ENCODE results near the gene LMF1.

Gene LMF1

DNA sequence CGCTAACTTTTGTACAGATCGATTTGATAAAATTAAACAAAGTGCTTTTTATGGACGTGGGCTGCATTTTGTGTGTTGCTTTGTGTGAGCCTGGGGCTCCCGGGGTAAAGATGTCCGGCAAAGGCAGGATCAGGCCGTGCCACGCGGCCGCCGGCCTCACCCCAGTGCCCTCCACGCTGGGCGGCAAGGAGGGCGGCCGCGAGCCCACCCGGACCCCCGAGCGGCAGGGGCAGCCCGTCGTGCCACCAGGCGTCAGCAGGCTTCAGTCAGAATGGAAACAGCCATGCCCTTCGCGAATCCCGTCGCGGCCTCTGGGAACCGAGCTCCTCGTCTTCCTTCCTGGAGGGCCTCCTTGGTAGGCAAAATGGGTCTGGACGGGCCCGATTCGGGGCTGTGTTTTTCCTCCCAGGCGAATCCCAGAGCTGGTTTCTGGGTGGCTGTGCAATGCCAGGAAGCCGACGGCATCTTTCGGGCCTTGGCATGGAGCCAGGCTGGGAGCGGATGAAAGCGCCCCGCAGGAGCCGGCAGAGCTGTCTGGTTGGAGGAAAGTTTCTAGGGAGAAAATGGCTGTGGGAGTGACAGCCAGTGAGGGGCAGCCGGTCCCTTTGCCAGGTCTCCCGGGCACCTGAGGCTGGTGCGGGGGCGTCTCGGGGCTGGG lies 16.3 kb upstream of the LMF1 start:
- DNase-seq (ENCODE audit: insufficient read length, low spot score) = no peak
- FAIRE-seq = no peak

DNA sequence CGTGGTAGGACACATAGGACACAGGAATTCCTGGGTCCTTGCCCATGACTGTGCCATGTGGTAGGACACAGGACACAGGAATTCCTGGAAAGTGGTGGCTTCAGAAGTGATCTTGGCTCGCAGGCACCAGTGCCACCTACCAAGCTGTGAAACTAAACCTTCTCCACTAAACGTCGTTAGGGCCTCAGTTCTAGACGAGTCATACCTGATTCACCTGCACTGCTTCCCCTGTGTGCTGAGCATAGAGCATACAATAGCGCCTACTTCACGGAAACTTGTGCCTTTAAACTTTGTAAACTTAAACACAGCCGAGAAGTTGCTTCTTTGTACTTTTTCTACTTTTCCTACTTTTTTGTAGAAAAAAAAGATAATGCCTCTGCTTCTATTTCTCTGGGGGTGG lies 15.6 kb upstream of the LMF1 start:
- DNase-seq (ENCODE audit: insufficient read length, low spot score) (no peak), FAIRE-seq (no peak)
- TF ChIP-seq POU2F2 (IDR thresholded peaks at IDR 0.05; ENCODE audit: low read depth, low read length) (no peak), POLR2AphosphoS5 (IDR thresholded peaks at IDR 0.05; ENCODE audit: low read depth, low read length) (no peak), TAF1 (IDR thresholded peaks at IDR 0.05; ENCODE audit: low read depth, low read length) (no peak), PAX5 (IDR thresholded peaks at IDR 0.05; ENCODE audit: insufficient read depth, low read length, severe bottlenecking) (no peak), SPI1 (IDR thresholded peaks at IDR 0.05; ENCODE audit: low read depth, low read length) (no peak)

More for the DNA sequence above, 16.3 kb upstream of the LMF1 start:
- TF ChIP-seq PAX5 (IDR thresholded peaks at IDR 0.05; ENCODE audit: insufficient read depth, low read length, severe bottlenecking) = no peak
- TF ChIP-seq TAF1 (IDR thresholded peaks at IDR 0.05; ENCODE audit: low read depth, low read length) = no peak
- no peak for TF ChIP-seq POLR2AphosphoS5 (IDR thresholded peaks at IDR 0.05; ENCODE audit: low read depth, low read length)
- no peak for TF ChIP-seq POLR2A (IDR thresholded peaks at IDR 0.05; ENCODE audit: low read depth, low read length)
- TF ChIP-seq POU2F2 (IDR thresholded peaks at IDR 0.05; ENCODE audit: low read depth, low read length) = no peak
- TF ChIP-seq SPI1 (IDR thresholded peaks at IDR 0.05; ENCODE audit: low read depth, low read length) = no peak

DNA sequence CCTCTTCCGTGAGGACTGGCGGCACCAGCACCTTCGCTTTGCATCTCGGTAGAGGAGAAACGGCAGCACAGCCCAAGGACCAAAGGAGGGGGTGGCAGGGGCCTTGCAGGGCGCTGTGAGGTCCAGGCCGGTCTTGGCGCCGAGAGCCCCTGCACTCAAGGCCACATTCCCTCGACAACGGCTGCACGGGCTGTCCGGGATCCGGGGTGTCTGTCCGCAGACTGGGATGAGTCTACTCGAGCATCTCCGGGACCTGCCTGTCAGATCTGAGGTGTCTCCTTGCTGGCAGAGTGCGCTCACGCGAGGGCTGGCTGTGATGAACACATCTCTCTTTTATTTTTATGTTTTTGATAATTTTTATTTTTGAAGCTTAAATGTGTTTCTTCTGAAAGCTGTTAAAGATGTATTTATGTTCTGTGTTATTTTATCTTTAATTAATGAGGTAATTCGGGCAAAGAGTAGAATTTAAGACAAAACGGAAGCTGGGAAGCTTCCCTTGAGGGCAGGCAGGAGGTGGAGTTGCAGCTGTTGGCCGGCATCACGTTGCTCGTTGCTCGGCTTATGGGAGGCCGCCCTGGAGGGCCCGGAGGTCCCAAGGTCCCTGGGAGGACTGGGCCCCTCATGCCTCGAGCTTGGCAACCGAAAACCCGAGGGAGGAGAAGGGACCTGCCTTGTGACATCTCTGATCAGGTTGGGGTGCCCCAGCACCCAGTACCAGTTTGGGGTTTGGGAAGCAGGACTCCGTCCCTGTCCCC lies 15.0 kb upstream of the LMF1 start:
- DNase-seq (ENCODE audit: insufficient read length, low spot score) = no peak
- TF ChIP-seq PAX5 (IDR thresholded peaks at IDR 0.05; ENCODE audit: insufficient read depth, low read length, severe bottlenecking) (no peak), POLR2AphosphoS5 (IDR thresholded peaks at IDR 0.05; ENCODE audit: low read depth, low read length) (no peak), POLR2A (IDR thresholded peaks at IDR 0.05; ENCODE audit: low read depth, low read length) (no peak), TAF1 (IDR thresholded peaks at IDR 0.05; ENCODE audit: low read depth, low read length) (no peak), POU2F2 (IDR thresholded peaks at IDR 0.05; ENCODE audit: low read depth, low read length) (no peak)
- no peak for FAIRE-seq

DNA sequence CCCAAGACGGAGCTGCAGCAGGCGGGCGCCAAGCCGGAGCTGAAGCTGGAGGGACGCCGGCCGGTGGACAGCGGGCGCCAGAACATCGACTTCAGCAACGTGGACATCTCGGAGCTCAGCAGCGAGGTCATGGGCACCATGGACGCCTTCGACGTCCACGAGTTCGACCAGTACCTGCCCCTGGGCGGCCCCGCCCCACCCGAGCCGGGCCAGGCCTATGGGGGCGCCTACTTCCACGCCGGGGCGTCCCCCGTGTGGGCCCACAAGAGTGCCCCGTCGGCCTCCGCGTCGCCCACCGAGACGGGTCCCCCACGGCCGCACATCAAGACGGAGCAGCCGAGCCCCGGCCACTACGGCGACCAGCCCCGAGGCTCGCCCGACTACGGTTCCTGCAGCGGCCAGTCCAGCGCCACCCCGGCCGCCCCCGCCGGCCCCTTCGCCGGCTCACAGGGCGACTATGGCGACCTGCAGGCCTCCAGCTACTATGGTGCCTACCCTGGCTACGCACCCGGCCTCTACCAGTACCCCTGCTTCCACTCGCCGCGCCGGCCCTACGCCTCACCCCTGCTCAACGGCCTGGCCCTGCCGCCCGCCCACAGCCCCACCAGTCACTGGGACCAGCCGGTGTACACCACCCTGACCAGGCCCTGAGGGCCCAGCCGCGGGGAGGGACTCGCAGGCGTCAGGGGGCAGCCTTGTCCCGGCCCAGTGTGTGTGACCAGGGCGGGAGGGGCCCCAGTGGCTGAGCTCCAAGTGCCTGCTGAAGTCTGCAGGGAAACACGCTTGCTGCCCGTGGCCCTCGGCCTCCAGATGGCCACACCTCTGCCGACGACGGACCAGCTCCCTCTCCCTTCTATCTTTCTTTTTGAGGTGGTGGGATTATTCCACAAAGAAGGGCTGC lies 14.2 kb upstream of the LMF1 start:
- TF ChIP-seq TAF1 (IDR thresholded peaks at IDR 0.05; ENCODE audit: low read depth, low read length) (no peak), POLR2A (IDR thresholded peaks at IDR 0.05; ENCODE audit: low read depth, low read length) (no peak), POU2F2 (IDR thresholded peaks at IDR 0.05; ENCODE audit: low read depth, low read length) (no peak), POLR2AphosphoS5 (IDR thresholded peaks at IDR 0.05; ENCODE audit: low read depth, low read length) (no peak), PAX5 (IDR thresholded peaks at IDR 0.05; ENCODE audit: insufficient read depth, low read length, severe bottlenecking) (no peak), SPI1 (IDR thresholded peaks at IDR 0.05; ENCODE audit: low read depth, low read length) (no peak)
- DNase-seq (ENCODE audit: insufficient read length, low spot score) (no peak), FAIRE-seq (no peak)

DNA sequence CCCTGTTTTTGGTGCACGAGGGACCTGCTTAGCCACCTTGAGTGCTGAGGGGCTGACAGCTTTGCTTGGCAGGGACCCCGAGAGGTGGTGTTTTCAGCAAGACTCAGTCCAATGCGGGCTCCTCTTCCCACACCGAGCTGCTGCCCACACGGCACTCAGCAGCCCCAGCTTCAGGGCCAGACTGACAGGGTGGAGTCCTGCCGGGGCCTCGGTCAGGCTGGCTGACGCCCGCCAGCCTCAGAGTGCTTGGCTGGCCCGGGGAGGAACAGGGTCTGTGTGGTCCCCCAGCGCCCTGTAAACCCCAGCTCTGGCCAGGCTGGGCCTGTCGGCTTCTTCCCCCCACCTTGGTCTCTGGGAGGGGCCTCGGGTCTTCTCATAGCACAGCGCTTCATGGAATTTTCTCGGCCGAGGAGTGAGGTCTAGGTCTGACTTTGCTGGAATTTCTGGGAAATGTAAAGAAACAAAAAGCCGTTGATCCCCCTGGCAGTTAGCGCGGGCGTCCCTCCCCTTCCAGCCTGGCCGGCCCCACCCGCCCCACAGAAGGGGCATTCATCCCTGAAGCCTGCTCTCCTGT lies 13.4 kb upstream of the LMF1 start:
- FAIRE-seq (no peak), DNase-seq (ENCODE audit: insufficient read length, low spot score) (no peak)
- TF ChIP-seq POLR2A (IDR thresholded peaks at IDR 0.05; ENCODE audit: low read depth, low read length) (no peak), PAX5 (IDR thresholded peaks at IDR 0.05; ENCODE audit: insufficient read depth, low read length, severe bottlenecking) (no peak), POLR2AphosphoS5 (IDR thresholded peaks at IDR 0.05; ENCODE audit: low read depth, low read length) (no peak), TAF1 (IDR thresholded peaks at IDR 0.05; ENCODE audit: low read depth, low read length) (no peak), SPI1 (IDR thresholded peaks at IDR 0.05; ENCODE audit: low read depth, low read length) (no peak), POU2F2 (IDR thresholded peaks at IDR 0.05; ENCODE audit: low read depth, low read length) (no peak)

DNA sequence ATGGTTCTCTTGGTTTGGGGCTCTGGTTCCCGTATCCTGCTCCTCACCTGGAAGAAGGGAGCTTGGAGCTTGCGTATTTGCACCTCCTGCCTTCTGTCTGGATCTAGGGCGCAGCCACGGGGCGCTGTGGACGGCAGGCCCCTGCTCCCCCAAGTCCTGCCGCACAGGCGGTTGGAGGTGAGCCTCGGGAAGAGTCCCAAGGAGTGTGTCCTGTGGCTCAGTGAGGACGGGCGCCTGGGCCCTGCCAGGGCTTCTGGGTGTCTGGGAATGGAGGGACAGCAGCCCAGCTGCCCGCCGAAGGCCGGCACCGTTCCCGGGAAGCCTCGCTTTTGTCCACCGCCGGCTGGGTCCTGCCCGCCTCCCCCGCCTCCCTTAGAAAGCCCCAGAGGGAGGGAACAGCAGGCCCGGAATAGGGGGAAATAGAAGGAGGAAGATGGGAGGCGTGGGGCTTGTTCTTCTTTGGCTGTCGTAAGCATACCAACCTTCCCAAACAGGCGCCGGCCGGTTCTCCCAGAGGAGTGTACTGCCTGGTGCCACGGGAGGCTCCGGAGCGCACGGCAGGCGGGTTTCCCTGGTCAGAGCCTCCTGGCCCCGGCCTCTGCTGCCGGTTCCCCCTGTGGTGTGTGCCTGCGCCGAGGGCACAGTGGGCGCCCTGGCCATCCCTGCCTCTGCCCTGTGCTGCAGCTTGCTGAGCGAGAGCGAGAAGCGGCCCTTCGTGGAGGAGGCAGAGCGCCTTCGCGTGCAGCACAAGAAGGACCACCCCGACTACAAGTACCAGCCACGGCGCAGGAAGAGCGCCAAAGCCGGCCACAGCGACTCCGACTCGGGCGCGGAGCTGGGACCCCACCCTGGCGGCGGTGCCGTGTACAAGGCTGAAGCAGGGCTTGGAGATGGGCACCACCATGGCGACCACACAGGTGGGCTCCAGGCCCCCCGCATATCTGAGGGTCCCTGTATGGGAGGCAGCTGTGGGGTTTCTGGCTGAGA lies 12.6 kb upstream of the LMF1 start:
- FAIRE-seq (no peak), DNase-seq (ENCODE audit: insufficient read length, low spot score) (no peak)
- TF ChIP-seq POU2F2 (IDR thresholded peaks at IDR 0.05; ENCODE audit: low read depth, low read length) = no peak
- TF ChIP-seq POLR2AphosphoS5 (IDR thresholded peaks at IDR 0.05; ENCODE audit: low read depth, low read length) = no peak

DNA sequence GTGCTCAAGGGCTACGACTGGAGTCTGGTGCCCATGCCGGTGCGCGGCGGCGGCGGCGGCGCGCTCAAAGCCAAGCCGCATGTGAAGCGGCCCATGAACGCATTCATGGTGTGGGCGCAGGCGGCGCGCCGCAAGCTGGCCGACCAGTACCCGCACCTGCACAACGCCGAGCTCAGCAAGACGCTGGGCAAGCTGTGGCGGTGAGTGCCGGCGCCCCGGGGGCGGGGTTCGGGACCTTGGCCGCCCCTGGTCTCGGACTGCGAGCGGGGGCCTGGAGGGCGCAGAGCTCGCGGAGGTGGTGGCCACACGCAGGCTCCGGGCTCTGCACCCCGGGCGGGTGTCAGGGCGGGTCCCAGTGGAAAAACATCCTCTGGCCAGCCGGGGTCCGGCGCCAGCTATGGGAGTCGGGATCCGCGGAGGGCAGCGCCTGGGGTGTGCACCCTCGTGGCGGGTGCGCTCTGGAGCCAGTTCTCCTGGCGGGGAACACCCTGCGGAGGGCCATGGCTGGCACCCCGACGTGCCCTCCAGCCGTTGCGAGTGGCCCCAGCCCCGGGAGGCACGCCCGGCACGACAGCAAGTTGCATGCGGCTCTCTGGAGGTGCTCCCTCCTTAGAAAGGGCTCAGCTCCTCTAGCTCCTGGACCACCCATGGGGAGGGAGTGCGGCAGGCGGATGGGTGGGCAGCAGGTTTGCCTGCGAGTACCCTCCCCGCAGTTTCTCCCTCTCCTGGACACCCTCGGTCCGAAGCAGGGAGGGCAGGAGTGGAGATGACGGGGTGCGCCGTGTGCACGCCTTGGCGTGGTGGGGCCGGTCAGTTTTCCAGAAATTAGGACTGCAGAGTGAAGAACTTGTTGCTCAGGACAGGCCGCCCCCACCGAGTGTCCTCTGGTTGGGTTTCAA lies 11.6 kb upstream of the LMF1 start:
- no peak for DNase-seq (ENCODE audit: insufficient read length, low spot score)
- no peak for TF ChIP-seq POLR2AphosphoS5 (IDR thresholded peaks at IDR 0.05; ENCODE audit: low read depth, low read length)
- no peak for TF ChIP-seq TAF1 (IDR thresholded peaks at IDR 0.05; ENCODE audit: low read depth, low read length)
- TF ChIP-seq POLR2A (IDR thresholded peaks at IDR 0.05; ENCODE audit: low read depth, low read length) = no peak
- peak; percentile 5 for FAIRE-seq

DNA sequence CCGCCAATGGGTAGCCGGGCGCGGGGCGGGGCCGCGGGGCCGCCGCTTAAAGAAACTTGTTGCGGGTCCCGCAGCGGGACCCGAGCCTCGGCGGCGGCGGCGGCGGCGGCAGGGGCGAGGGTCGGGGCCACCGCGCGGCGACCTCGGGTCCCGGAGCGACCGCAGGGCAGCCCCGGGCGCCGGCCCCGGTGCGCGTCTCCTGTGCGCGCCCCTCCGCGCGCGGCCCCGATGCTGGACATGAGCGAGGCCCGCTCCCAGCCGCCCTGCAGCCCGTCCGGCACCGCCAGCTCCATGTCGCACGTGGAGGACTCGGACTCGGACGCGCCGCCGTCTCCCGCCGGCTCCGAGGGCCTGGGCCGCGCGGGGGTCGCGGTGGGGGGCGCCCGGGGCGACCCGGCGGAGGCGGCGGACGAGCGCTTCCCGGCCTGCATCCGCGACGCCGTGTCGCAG lies 10.9 kb upstream of the LMF1 start, which contains the start of gene SOX8:
Gene SOX8 (plus strand): TSS at position 76 of the 450 bp plus-strand sequence. CDS start 153 bp downstream, at position 229.
- DNase-seq (ENCODE audit: insufficient read length, low spot score) = no peak
- no peak for TF ChIP-seq POLR2A (IDR thresholded peaks at IDR 0.05; ENCODE audit: low read depth, low read length)
- no peak for TF ChIP-seq POU2F2 (IDR thresholded peaks at IDR 0.05; ENCODE audit: low read depth, low read length)
- TF ChIP-seq PAX5 (IDR thresholded peaks at IDR 0.05; ENCODE audit: insufficient read depth, low read length, severe bottlenecking) = no peak
- TF ChIP-seq TAF1 (IDR thresholded peaks at IDR 0.05; ENCODE audit: low read depth, low read length) = no peak
- TF ChIP-seq POLR2AphosphoS5 (IDR thresholded peaks at IDR 0.05; ENCODE audit: low read depth, low read length) = no peak
- TF ChIP-seq SPI1 (IDR thresholded peaks at IDR 0.05; ENCODE audit: low read depth, low read length) = no peak
- no peak for FAIRE-seq

All from GM12891 (cell line).